Coronary artery (tissue), 2 donors: ENCODE measurements around the gene KCNK6.

ENCODE experiments used
- DNase-seq: peaks from one replicate; pipeline ENCODE4 v3.0.0-alpha.2; 2017; ENCODE audit warnings: low spot score
- H3K27ac ChIP-seq, 2 donors: fragments of 200-600 bp; sonication (generic); one replicate each; pipeline ENCODE4 v1.5.1; 2016 to 2019
- H3K4me3 ChIP-seq: fragments of 200-600 bp; sonication (generic); 2 replicates; pipeline ENCODE4 v1.5.1; 2016; ENCODE audit warnings: mild to moderate bottlenecking, moderate library complexity
- CTCF ChIP-seq: fragments of 200-600 bp; sonication (generic); IDR thresholded peaks from one replicate; pipeline ENCODE4 v1.5.1; 2019; ENCODE audit warnings: antibody characterized with exemption

Gene KCNK6

DNA sequence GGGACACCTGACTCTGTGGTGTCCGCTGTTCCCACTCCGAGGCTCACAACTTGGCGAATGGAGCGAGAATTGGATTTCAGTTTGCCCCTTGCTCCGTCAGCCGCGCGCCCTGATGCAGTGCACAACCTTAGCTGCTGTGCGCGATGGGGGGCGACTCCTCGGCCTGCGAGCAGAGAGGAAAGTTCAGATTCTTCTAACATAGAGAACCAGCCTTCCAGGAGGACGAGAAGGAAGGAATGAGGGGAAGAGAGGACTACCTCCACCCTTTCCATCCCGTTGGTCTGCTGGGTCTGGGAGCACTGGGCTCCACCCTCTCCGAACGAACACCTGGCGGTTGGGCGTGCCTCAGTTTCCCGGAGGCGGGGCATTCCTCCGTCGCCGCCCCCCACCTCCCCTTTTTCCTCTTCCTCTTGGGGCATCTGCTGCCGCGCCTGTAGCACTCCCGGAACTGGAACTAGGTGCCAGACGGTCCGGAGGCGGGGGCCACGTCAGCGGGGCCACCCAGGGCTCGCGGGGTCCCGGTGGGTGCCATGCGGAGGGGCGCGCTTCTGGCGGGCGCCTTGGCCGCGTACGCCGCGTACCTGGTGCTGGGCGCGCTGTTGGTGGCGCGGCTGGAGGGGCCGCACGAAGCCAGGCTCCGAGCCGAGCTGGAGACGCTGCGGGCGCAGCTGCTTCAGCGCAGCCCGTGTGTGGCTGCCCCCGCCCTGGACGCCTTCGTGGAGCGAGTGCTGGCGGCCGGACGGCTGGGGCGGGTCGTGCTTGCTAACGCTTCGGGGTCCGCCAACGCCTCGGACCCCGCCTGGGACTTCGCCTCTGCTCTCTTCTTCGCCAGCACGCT is at the start of gene KCNK6:
Gene KCNK6 (plus strand): TSS at position 425 of the 838 bp plus-strand sequence. CDS start 106 bp downstream, at position 531.
- Histone ChIP-seq H3K27ac (peak within 1 kb of the TSS; percentile 84 to 93), H3K4me3 (peak within 1 kb of the TSS; percentile 81)
- no peak for DNase-seq
- TF ChIP-seq CTCF = no peak

- H3K4me3 ChIP-seq = no peak overlapping the region
- no peak for DNase-seq
- H3K27ac ChIP-seq = peak overlapping the region in 1 of 2 donors; percentile 73
- no peak for TF ChIP-seq CTCF
Measured at GRCh38 chr19:38270587-38271167, 49.0 kb upstream of the KCNK6 start.

GRCh38 chr19:38273499-38273898 is 46.1 kb upstream of the KCNK6 start:
- DNase-seq = no peak
- peak overlapping the region in 1 of 2 donors; percentile 9 for H3K27ac ChIP-seq
- TF ChIP-seq CTCF = no peak
- H3K4me3 ChIP-seq = no peak overlapping the region

DNA sequence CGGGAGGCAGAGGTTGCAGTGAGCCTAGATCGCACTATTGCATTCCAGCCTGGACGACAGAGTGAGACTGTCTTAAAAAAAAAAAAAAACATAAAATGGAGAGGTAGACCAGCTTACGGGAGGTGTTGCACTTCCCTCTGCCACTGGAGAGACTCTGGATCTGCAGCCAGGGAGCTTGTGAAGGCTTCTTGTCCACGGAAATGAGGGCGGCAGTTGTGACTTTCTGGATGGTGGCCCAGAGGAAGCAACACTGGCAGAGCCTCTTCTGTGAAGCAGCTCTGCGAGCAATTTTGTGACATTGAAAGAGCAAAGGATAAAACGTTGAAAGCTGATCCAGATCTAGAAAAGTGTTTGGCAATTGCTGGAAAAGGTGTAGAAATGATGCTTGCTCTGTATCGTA is 44.9 kb upstream of the KCNK6 start:
- no peak for TF ChIP-seq CTCF
- DNase-seq = no peak

DNA sequence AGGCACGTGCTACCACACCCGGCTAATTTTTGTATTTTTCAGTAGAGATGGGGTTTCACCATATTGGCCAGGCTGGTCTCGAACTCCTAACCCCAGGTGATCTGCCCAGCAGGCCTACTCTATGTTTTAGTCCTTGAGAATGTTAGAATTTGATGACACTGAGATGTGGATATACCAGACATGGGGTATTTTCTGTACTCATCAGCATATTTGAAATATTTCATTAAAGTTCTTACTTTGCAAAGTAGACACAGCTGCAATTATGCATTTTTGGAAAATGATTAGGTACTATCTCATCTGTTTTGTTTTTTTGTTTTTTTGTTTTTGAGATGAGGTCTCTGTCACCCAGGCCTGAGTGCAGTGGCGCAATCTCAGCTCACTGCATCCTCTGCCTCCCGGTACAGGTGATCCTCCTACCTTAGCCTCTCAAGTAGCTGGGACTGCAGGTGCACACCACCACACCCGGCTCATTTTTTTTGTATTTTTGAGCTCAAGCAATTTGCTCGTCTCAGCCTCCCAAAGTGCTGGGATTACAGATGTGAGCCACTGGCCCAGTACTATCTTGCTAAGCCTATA is 42.6 kb upstream of the KCNK6 start:
- Histone ChIP-seq H3K4me3 (peak overlapping the region; percentile 50), H3K27ac (peak overlapping the region; percentile 83 to 94)
- DNase-seq = no peak
- TF ChIP-seq CTCF = no peak

More for the DNA sequence above, 44.9 kb upstream of the KCNK6 start:
- peak overlapping the region in 1 of 2 donors; percentile 56 for H3K27ac ChIP-seq
- H3K4me3 ChIP-seq = no peak overlapping the region

GRCh38 chr19:38277549-38277948 is 42.1 kb upstream of the KCNK6 start:
- Histone ChIP-seq H3K4me3 (peak overlapping the region; percentile 50), H3K27ac (peak overlapping the region; percentile 83 to 94)
- TF ChIP-seq CTCF = no peak
- DNase-seq = no peak
